Aorta (tissue), 5 donors: ENCODE results near the gene MT1M. TPM values are rescaled to one million over a fixed set of nuclear protein-coding genes. Genes with fewer than 3 reads are reported as not detected.

ENCODE experiments used
- ATAC-seq: fragments of 200-7000 bp; cut with Tn5 transposase; one replicate; pipeline ENCODE4 v1.9.1; 2022; ENCODE audit warnings: moderate library complexity; ENCODE audit not compliant: low FRiP score
- DNase-seq, 2 donors: peaks; one replicate each; pipeline ENCODE4 v3.0.0-alpha.2; 2020
- H3K27ac ChIP-seq, 2 donors: one replicate each; pipeline ENCODE4 v1.5.1; 2013; ENCODE audit warnings: low read length in 2 of 2, mild to moderate bottlenecking in 2 of 2, moderate library complexity in 2 of 2, control low read depth in 1 of 2, inconsistent platforms in 1 of 2, low read depth in 1 of 2
- H3K27me3 ChIP-seq, 2 donors: one replicate each; pipeline ENCODE4 v1.6.1; 2013; ENCODE audit warnings: control low read depth in 1 of 2, low read length in 1 of 2, mild to moderate bottlenecking in 1 of 2, moderate library complexity in 1 of 2; ENCODE audit not compliant: insufficient read depth in 2 of 2, control insufficient read depth in 1 of 2
- H3K36me3 ChIP-seq, 2 donors: one replicate each; pipeline ENCODE4 v1.6.1; 2013; ENCODE audit warnings: control low read depth in 1 of 2, low read length in 1 of 2, mild to moderate bottlenecking in 1 of 2; ENCODE audit not compliant: insufficient read depth in 2 of 2, control insufficient read depth in 1 of 2
- H3K4me1 ChIP-seq, 2 donors: one replicate each; pipeline ENCODE4 v1.6.1; 2013; ENCODE audit warnings: low read length in 2 of 2, control low read depth in 1 of 2, mild to moderate bottlenecking in 1 of 2, moderate library complexity in 1 of 2; ENCODE audit not compliant: insufficient read depth in 2 of 2, control insufficient read depth in 1 of 2
- H3K4me3 ChIP-seq, 2 donors: one replicate each; pipeline ENCODE4 v1.5.1; 2013; ENCODE audit warnings: low read length in 2 of 2, control low read depth in 1 of 2, mild to moderate bottlenecking in 1 of 2
- H3K9me3 ChIP-seq: one replicate; pipeline ENCODE4 v1.6.1; 2013; ENCODE audit warnings: mild to moderate bottlenecking, low read length; ENCODE audit not compliant: control insufficient read depth
- WGBS, 2 donors: extraction: QIAGEN DNeasy Blood & Tissue Kit; methylation state at CpG; one replicate each; pipeline ENCODE4 v1.1.7; 2013; 5-methylcytosine and 5-hydroxymethylcytosine counted together
- intact Hi-C, 2 donors: fragments of 100-400 bp; cut with DNase I; formaldehyde crosslinking; loops; one replicate each; pipeline versions ENCODE4 v1.14.2 to v1.15.0; 2022
- polyA plus RNA-seq, 2 donors: library from polyadenylated mRNA; stranded (reverse); fragments of 200-250 nt; gene quantifications; one replicate each; pipeline ENCODE4 v1.2.3, GENCODE V29; 2013
- total RNA-seq, 2 donors: library from RNA; stranded (reverse); fragmentation: NEBNext Ultra II Directional; extraction: Animal tissue kit (Norgen Biotek cat#: 25700); gene quantifications; one replicate each; pipeline ENCODE4 v1.2.1, GENCODE V29; 2021
- donor health status: healthy with polysubstance abuse.
- donor health status: Bipolar disorder and iron deficiency.
- donor health status: DM: no; HTN: no; CAD: no.
- donor health status: DM: no; HTN: no; CAD: no.
- donor health status: DM: yes; HTN: yes; CAD: no.

MT1M gene
- total and polyA plus RNA-seq, 4 donors: 11.8 to 129 (median 56.1) TPM

GRCh38 chr16:56628486-56629350, 3.7 kb upstream of the MT1M start:
- no peaks in the 10 kb centered on the region for H3K4me1 ChIP-seq
- no peak for DNase-seq
- whole genome bisulfite sequencing, 2 donors: 73 to 77% methylated on average over 9 of the region's 9 CpGs
- H3K36me3 ChIP-seq: no peaks in the 10 kb centered on the region
- H3K27me3 ChIP-seq: no peaks in the 10 kb centered on the region
- intact Hi-C loops: no loop called here
- H3K4me3 ChIP-seq: no peak overlapping the region
- peak overlapping the region in 1 of 2 donors; percentile 48 for H3K27ac ChIP-seq
- no peak for ATAC-seq
- H3K9me3 ChIP-seq: no peaks in the 10 kb centered on the region

- intact Hi-C loops: no loop called here
- Histone ChIP-seq H3K27ac (no peak overlapping the region), H3K4me3 (no peak overlapping the region), H3K36me3 (no peaks in the 10 kb centered on the region), H3K9me3 (no peaks in the 10 kb centered on the region), H3K27me3 (no peaks in the 10 kb centered on the region), H3K4me1 (no peaks in the 10 kb centered on the region)
- ATAC-seq (no peak), DNase-seq (no peak)
- 83 to 85% methylated on average over 3 of the region's 3 CpGs for WGBS, 2 donors
Observed at GRCh38 chr16:56629531-56629930, 2.9 kb upstream of the MT1M start.

- intact Hi-C loops: no loop called here
- H3K27ac ChIP-seq: no peak overlapping the region
- H3K4me1 ChIP-seq: no peaks in the 10 kb centered on the region
Observed at GRCh38 chr16:56630134-56630533, 2.3 kb upstream of the MT1M start.

DNA sequence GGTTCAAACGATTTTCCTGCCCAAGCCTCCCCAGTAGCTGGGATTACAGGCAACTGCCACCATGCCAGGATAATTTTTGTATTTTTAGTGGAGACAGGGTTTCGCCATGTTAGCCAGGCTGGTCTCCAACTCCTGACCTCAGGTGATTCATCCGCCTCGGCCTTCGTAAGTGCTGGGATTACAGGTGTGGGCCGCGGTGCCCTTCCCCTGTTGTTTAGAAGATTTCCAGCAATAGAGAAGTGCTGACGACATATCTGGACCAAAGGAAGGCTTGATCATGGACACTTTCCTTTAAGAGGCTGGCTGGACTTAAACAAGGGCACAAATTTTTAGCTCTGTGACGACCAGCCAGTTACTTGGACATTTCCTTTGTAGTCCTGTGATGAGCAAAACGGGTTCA, 1.3 kb upstream of the MT1M start:
- Histone ChIP-seq H3K36me3 (no peaks in the 10 kb centered on the region), H3K27me3 (no peaks in the 10 kb centered on the region), H3K4me1 (no peaks in the 10 kb centered on the region), H3K4me3 (no peak overlapping the region), H3K27ac (no peak overlapping the region), H3K9me3 (no peaks in the 10 kb centered on the region)
- 93 to 95% methylated on average over 10 of the region's 10 CpGs for WGBS, 2 donors
- intact Hi-C loops: no loop called here
- DNase-seq (no peak), ATAC-seq (no peak)

More at GRCh38 chr16:56630134-56630533, 2.3 kb upstream of the MT1M start:
- 89 to 90% methylated on average over 3 of the region's 3 CpGs for WGBS, 2 donors
- H3K9me3 ChIP-seq: no peaks in the 10 kb centered on the region
- no peaks in the 10 kb centered on the region for H3K36me3 ChIP-seq
- H3K27me3 ChIP-seq: no peaks in the 10 kb centered on the region
- DNase-seq: no peak
- no peak overlapping the region for H3K4me3 ChIP-seq
- no peak for ATAC-seq

DNA sequence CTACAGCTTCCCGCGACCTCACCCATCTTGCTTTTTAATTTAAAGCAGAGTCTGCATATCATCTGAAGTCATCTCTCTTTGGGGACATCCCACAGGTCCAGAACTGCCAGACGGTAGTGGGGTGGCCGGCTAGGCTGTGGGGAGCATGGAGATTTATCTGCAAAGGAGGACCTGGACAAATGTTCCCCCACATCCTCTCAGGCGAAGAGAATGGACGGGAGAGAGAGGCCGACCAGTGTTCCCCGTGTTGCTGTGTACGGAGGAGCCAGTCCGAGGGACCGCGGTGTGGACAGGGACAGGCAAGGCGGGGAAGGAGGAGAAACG, 665 bp upstream of the MT1M start:
- DNase-seq (no peak), ATAC-seq (no peak)
- 17 to 21% methylated on average over 14 of the region's 14 CpGs for WGBS, 2 donors
- Histone ChIP-seq H3K4me1 (no peaks in the 10 kb centered on the region), H3K36me3 (no peaks in the 10 kb centered on the region), H3K27ac (peak overlapping the region in 1 of 2 donors; percentile 87), H3K9me3 (no peaks in the 10 kb centered on the region), H3K27me3 (no peaks in the 10 kb centered on the region), H3K4me3 (peak overlapping the region; percentile 19 to 49)
- intact Hi-C loops: no loop called here

GRCh38 chr16:56632848-56633365, 448 bp downstream of the MT1M start:
- Histone ChIP-seq H3K4me1 (no peaks in the 10 kb centered on the region), H3K9me3 (no peaks in the 10 kb centered on the region), H3K27ac (peak overlapping the region in 1 of 2 donors; percentile 77), H3K4me3 (peak overlapping the region; percentile 37 to 49), H3K27me3 (no peaks in the 10 kb centered on the region), H3K36me3 (no peaks in the 10 kb centered on the region)
- DNase-seq: no peak
- peak; percentile 2 for ATAC-seq
- WGBS, 2 donors: 45 to 56% methylated on average over 6 of the region's 6 CpGs
- intact Hi-C loops: no loop called here

DNA sequence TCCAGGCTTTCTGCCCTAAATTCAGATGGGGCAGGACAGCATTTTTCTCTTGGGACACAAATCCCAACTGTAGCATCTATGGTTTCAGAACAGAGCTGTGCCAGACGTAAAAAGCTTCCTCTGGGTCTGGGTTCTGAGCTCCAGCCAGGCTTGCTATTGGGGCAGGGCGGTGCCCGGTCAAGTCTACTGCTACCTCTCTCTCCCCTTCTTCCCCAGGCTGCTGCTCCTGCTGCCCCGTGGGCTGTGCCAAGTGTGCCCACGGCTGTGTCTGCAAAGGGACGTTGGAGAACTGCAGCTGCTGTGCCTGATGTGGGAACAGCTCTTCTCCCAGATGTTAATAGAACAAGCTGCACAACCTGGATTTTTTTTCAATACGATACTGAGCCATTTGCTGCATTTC, 1.1 kb downstream of the MT1M start:
- intact Hi-C loops: no loop called here
- Histone ChIP-seq H3K4me1 (no peaks in the 10 kb centered on the region), H3K27me3 (no peaks in the 10 kb centered on the region), H3K4me3 (no peak overlapping the region), H3K27ac (no peak overlapping the region), H3K9me3 (no peaks in the 10 kb centered on the region), H3K36me3 (no peaks in the 10 kb centered on the region)
- WGBS, 2 donors: 28 to 43% methylated on average over 7 of the region's 7 CpGs
- no peak for DNase-seq
- no peak for ATAC-seq

DNA sequence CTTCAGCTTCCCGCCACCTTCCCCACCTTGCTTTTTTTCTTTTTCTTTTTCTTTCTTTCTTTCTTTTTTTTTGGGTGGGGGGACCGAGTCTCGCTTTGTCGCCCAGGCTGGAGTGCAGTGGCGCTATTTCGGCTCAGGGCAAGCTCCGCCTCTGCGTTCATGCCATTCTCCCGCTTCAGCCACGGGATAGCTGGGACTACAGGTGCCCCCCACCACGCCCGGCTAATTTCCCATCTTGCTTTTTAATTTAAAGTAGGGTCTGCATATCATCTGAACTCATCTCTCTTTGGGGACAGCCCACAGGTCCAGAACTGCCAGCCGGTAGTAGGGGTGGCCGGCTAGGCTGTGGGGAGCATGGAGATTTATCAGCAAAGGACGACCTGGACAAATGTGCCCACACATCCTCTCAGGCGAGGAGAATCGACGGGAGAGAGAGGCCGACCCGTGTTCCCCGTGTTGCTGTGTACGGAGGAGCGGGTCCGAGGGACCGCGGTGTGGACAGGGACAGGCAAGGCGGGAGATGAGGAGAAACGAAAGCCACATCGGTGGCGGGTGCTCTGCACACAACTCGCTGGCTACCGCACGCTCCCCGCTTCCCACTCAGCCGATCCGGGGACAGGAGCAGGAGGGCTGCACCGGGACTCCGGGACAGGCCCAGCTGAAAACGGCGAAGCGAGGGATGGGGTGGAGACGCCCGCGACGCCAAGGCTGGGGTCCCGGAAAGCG, 2.4 kb downstream of the MT1M start:
- Histone ChIP-seq H3K27ac (no peak overlapping the region), H3K36me3 (no peaks in the 10 kb centered on the region), H3K9me3 (no peaks in the 10 kb centered on the region), H3K27me3 (no peaks in the 10 kb centered on the region), H3K4me1 (no peaks in the 10 kb centered on the region), H3K4me3 (no peak overlapping the region)
- DNase-seq (no peak), ATAC-seq (no peak)
- 68 to 72% methylated on average over 47 of the region's 47 CpGs for WGBS, 2 donors
- intact Hi-C loops: no loop called here
